Choroid plexus epithelial cell (primary cell): Measurements from ENCODE around the gene LAMB3.
A peak's percentile ranks its signal among the peaks of the same experiment; 100 is the strongest.

ENCODE experiments used
- DNase-seq: peaks from one replicate; pipeline ENCODE4 v3.0.0-alpha.2; 2010; ENCODE audit warnings: low read depth
- H3K4me3 ChIP-seq: 2 replicates; pipeline ENCODE4 v1.5.1; 2011; ENCODE audit warnings: low read depth, mild to moderate bottlenecking, control low read depth, low read length, moderate library complexity
- CTCF ChIP-seq: conservative IDR thresholded peaks from 2 replicates; pipeline ENCODE4 v1.5.1; 2011; ENCODE audit warnings: low read depth, mild to moderate bottlenecking, control low read depth, inconsistent platforms, low read length, moderate library complexity

Gene LAMB3

DNA sequence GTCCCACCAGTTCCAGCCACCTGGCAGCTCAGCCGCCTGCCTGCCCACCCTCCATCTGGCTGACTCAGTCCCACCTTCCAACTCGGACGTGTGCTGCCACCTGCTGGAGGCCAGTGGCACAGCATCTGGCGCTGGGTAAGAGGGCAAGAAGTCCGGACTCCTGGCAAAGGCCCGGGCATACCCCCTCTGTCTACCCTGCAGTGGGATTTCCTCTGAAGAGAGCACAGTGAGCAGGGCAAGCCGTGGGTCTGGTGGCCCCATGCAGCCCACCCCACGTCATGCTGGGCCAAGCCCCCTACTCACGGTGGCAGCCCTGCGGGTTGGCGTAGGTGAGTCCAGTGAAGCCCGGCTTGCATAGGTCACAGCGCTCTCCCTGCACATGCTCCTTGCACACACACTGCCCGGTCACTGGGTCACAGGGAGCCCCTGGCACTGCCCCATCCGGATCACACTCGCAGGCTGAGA, 24.5 kb downstream of the LAMB3 start:
- H3K4me3 ChIP-seq, result no peak overlapping the region
- peak; percentile 79 for DNase-seq
- peak; percentile 98 for TF ChIP-seq CTCF

DNA sequence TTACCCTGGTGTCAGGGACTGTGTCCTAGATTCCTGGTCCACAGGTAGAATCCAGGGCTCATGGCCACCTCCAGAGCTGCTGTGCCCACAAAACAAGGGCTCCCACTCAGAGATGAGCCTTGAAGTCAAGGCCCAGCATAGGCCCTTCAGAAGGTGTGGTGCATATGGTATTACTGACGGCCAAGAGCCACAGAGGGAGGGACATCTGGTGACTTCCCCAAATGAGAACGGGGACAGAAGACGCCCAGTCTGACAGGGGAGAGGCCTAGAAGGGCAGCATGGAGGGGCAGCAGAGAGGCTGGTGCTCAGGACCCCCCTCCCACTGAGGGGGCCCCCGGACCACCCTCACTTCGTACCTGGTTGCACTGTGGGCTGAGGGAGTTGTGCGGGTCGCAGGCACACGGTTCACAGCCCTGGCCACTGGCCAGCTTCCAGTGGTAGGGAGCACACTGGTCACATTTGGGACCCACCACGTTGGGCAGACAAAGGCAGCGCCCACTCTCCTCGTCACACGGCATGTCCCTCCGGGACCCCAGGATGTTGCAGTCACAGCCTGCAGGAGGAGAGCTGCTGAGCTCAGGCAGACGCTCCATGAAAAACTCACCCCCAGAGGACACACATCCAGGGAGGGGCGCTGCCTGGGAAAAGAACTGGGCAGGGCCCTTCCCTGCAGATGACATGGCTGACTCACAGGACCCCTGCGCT, 25.0 kb downstream of the LAMB3 start:
- no peak for DNase-seq
- H3K4me3 ChIP-seq, result no peak overlapping the region
- TF ChIP-seq CTCF, result no peak

- H3K4me3 ChIP-seq, result no peak overlapping the region
- no peak for TF ChIP-seq CTCF
- no peak for DNase-seq
Measured at GRCh38 chr1:209626346-209627026, 25.7 kb downstream of the LAMB3 start.

GRCh38 chr1:209625791-209626285, 26.4 kb downstream of the LAMB3 start:
- no peak for TF ChIP-seq CTCF
- H3K4me3 ChIP-seq, result no peak overlapping the region
- peak; percentile 47 for DNase-seq

GRCh38 chr1:209624558-209625549, 27.4 kb downstream of the LAMB3 start:
- no peak for DNase-seq
- no peak overlapping the region for H3K4me3 ChIP-seq
- TF ChIP-seq CTCF, result no peak

- TF ChIP-seq CTCF, result no peak
- no peak overlapping the region for H3K4me3 ChIP-seq
- DNase-seq, result no peak
Measured at GRCh38 chr1:209622841-209623829, 29.1 kb downstream of the LAMB3 start.
